NCI-H2171 (cell line): Measurements from ENCODE around the gene TTLL9.
"Not testable (repeated sequence)": the region's sequence is repeated elsewhere in the genome, so short reads cannot be mapped to it uniquely, and the experiment has no call there.

Experiments
- DNase-seq: peaks from one replicate; lab custom pipeline; 2025; lab: John Stamatoyannopoulos, UW

Gene TTLL9

DNA sequence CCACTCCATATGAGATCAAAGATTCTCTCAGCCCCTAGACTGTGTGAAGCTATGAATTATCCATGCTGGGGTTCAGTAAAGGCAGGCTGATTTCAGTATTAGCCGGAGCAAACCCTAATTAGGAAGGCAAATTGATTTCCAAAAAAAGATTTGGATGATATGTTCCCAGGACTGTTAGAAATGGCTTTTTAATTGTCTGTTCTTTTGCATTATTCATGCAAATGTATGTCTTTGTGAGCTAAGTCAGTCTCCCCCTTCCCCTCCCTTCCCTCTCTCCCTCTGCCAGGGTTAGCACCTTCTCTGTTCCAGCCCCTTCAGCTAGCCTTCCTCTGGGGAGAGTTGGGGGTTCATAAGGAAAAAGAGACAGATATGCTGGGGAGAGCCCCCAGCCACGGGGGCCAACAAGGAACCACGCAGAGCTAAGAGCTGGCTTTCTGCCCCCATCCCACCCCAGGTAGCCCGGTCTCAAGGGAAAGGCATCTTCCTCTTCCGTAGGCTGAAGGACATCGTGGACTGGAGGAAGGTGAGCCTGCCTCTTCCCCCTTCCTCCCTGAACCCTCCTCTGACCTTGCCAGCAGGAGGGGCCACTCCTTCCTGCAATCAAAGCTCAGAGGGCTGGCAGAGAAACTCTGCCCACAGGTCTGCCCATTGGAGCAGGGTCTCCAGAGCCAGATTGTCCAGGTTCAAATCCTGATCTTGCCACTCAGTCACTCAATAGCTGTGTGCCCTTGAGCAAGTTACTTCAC lies 49.1 kb downstream of the TTLL9 start:
- DNase-seq, result no peak

DNA sequence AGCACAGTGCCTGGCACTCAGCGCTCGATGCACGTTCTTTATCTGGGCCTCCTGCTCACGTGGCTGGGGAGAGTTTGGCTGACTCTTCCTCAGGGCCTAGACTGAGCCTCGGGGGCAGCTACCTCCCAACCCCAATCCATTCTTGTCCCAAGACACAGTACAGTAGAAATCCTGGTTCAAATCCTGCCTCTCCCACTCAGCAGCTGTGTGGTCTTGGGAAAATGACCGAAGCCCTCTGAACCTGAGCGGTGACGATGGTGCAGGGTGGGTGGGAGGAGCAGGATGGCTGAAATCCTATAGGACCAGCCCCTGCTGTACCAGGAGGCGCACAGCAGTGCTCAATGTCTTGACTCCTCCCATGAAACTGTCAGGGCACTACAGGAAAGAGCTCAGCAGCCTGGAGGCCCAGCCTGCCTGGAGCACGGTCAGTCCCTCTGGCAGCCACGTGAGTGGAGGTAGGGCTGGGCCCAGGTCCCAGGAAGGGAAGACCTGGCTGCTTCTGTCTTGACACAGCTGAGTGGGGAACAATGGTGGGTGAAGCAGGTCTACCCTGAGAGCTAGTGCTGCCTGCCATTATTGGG lies 49.9 kb downstream of the TTLL9 start:
- DNase-seq, result no peak

DNA sequence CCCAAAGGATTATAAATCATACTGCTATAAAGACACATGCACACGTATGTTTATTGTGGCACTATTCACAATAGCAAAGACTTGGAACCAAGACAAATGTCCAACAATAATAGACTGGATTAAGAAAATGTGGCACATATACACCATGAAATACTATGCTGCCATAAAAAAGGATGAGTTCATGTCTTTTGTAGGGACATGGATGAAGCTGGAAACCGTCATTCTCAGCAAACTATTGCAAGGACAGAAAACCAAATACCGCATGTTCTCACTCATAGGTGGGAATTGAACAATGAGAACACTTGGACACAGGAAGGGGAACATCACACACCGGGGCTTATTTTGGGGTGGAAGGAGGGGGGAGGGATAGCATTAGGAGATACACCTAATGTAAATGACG lies 51.0 kb downstream of the TTLL9 start:
- DNase-seq, result not testable (repeated sequence)

GRCh38 chr20:31922181-31922580 lies 51.7 kb downstream of the TTLL9 start:
- no peak for DNase-seq

GRCh38 chr20:31922588-31922987 lies 52.2 kb downstream of the TTLL9 start:
- no peak for DNase-seq

- no peak for DNase-seq
Measured at GRCh38 chr20:31923388-31924331, 53.2 kb downstream of the TTLL9 start.

GRCh38 chr20:31924561-31924960 lies 54.1 kb downstream of the TTLL9 start:
- DNase-seq, result no peak

DNA sequence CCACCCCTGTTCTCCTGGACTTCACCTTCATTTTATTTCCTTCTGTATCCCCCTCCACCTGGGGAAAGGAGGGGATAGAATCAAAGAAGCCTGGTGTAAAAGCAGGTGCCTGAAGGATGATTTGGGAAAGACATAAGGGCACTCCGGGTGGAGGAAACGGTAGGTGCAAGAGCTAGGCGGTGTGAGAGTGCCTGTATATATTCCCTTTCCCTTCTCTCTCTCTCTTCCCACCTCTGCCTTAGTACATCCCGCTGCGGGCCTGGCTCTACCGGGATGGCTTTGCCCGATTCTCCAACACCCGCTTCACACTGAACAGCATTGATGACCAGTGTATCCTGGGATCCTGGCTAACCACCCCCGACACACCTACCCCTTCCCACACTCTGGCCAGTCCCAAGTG lies 55.2 kb downstream of the TTLL9 start:
- DNase-seq, result no peak

DNA sequence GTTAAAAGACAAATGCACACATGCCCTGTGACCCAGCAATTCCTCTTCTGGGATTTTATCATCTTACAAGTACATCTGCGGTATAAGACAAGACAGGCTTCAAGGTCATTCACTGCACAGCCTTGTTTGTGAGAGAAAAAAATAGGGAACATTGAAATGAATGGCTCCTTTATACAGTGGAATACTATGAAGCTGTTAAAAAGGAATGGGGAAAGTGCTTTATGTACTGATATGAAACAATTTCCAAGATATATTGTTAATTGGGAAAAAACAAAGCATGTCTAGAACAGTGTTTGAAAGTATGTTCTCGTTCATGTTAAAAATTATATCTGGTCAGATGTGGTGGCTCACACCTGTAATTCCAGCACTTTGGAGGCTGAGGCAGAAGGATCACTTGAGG lies 56.1 kb downstream of the TTLL9 start:
- DNase-seq, result no peak

DNA sequence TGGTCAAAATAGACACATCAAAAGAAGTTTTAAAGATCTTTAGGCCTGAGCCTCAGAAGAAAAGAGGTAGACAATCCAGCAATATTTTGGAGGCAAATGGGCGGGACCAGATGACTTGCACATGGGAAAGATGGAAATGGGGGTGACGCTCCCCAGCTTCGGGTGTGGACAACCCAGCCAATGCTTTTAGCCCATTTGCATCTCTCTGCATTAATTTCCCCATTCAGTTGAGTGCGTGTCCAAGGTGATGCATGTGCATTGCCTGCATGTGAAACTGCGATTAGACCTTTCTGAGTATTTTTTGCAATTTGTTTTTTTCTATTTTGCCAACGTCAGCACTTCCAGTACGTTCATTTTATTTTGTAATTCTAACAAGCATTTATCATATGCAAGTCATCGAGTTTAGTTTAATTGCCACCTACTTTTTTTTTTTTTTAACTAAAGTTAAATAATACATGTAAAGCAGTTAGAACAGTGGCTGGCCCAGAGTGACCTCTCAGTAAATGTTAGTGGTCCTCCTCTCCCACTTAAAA lies 57.3 kb downstream of the TTLL9 start:
- DNase-seq, result no peak

DNA sequence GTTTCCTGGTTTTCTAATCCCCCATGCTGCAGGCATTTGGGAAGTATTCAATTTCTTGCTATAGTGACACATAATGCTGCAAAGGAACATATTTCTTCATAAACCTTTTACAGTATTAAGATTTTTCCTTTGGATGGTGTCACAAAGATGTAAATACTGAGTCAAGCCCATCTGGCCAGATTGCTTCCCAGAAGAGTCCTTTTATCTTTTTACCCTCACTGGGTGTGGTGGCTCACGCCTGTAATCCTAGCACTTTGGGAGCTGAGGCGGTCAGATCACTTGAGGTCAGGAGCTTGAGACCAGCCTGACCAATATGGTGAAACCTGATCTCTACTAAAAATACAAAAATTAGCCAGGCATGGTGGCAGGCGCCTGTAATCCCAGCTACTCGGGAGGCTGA lies 59.2 kb downstream of the TTLL9 start:
- DNase-seq, result not testable (repeated sequence)

DNA sequence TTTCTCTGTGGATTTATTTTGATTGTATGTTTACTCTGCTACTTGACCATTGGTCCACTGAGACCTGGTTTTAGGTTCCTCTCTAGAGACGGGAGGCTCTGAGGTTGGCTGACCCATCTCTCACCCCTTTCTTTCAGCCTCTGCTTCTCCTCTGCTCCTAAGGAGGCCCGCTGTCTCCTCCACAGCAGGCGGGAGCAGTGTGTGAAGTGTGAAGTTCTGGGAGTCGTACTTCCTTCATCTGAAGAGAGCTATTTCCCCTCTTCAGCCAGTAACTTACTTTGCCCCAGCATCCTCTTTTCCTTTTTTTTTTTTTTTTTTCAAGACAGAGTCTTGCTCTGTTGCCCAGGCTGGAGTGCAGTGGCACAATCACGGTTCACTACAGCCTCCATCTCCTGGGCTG lies 60.3 kb downstream of the TTLL9 start:
- DNase-seq, result no peak

- no peak for DNase-seq
Measured at GRCh38 chr20:31933698-31934097, 63.3 kb downstream of the TTLL9 start.

DNA sequence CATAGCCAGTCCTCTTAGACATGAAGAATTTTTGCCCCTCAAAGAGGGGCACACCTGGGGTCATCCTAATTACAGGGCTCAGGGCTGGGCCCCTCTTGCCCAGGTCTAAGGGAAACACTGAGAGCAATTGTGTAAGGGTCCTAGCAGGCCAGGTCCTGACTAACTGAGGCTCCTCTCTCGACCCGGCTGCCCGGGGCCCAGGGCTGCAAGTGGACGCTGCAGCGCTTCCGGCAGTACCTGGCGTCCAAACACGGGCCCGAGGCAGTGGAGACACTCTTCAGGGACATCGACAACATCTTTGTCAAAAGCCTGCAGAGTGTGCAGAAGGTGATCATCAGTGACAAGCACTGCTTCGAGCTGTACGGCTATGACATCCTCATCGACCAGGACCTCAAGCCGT lies 64.1 kb downstream of the TTLL9 start:
- no peak for DNase-seq

GRCh38 chr20:31934968-31935764 lies 64.7 kb downstream of the TTLL9 start:
- no peak for DNase-seq

DNA sequence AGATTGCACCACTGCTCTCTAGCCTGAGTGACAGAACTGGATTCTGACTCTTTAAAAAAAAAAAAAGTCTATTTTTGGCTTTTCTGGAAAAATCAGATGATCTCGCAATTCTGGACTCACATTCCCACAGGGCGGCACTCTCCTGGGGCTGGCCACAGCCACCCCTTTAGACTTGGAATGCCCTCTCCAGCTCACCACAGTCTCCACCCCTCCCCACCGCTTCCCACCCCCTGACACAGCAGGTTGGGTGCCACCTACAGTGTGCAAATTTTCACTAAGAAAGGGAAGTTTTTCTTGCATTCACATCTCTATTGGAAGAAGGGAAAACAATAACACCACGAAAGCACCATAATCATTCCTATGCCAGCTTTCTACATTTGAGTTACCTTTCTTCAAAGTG lies 66.0 kb downstream of the TTLL9 start:
- DNase-seq, result no peak

GRCh38 chr20:31937820-31938219 lies 67.4 kb downstream of the TTLL9 start:
- no peak for DNase-seq

GRCh38 chr20:31939661-31940060 lies 69.2 kb downstream of the TTLL9 start:
- DNase-seq, result no peak

DNA sequence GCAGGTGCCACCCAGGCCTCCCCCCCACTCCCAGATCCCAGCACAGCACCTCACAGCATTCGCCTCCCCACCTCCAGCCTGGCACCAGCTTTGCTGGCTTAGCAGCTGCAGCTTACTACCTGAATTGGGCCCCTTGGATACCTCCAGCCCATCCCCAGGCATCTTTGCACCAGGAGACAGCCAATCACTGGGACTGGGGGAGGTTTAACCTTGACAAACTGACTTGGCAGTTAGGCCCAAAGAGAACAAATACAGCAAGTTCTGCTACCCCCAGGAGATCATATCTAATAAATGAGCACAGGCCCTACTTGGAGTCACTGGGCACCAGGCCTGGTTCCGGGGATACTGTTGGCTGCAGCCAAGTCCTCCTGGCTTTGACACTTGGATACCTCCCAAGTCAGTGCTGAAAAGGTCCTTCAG lies 72.6 kb downstream of the TTLL9 start:
- no peak for DNase-seq

DNA sequence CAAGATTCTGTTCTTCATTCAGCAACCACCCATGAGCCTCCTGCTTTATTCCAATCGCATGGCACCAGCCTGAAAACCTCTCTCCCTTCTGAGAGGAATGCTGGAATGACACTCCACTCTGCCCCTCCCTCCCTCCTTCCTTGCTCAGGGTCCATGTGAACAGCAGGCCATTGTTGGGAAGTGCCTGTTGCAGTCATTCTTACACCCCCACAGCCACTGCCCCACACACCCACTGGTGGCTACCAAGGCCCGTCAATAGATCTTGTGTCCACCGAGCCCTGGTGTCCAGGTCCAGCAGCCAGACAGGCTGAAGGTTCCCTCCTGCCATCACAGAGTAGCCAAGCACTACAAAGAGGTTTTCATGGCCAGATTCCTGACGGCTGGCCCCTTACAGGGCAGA lies 74.9 kb downstream of the TTLL9 start:
- no peak for DNase-seq

DNA sequence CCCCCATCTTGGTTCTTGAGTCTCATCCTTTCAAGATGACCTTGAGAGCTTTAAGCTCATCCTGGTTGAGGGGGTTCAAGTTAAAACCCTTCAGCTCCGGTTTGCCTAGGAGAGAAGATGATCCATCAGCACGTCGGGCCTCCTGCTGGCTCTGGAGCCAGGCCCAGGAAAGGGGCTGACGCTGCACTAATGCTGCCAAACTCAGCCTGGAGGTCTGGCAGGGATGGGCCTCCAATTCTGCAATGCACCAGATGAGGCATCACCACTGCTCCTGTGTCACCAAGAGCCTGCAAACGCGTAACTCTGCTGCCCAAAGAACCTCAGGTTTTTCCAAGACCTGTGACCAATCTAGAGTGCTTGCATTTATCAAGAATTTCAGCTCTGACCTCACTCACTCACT lies 75.4 kb downstream of the TTLL9 start:
- no peak for DNase-seq

- no peak for DNase-seq
Measured at GRCh38 chr20:31948008-31948407, 77.6 kb downstream of the TTLL9 start.
